Measurements from ENCODE around the gene FBXO42. TPM values are rescaled to one million over a fixed set of nuclear protein-coding genes. Genes with fewer than 3 reads are reported as not detected.

FBXO42 gene
- total and polyA plus RNA-seq, 9 of the 15 experiments (the other 6 are each of a cell fraction or from before 2014, with no cell fraction given) = 7.2 to 24.8 (median 17.4) TPM

DNA sequence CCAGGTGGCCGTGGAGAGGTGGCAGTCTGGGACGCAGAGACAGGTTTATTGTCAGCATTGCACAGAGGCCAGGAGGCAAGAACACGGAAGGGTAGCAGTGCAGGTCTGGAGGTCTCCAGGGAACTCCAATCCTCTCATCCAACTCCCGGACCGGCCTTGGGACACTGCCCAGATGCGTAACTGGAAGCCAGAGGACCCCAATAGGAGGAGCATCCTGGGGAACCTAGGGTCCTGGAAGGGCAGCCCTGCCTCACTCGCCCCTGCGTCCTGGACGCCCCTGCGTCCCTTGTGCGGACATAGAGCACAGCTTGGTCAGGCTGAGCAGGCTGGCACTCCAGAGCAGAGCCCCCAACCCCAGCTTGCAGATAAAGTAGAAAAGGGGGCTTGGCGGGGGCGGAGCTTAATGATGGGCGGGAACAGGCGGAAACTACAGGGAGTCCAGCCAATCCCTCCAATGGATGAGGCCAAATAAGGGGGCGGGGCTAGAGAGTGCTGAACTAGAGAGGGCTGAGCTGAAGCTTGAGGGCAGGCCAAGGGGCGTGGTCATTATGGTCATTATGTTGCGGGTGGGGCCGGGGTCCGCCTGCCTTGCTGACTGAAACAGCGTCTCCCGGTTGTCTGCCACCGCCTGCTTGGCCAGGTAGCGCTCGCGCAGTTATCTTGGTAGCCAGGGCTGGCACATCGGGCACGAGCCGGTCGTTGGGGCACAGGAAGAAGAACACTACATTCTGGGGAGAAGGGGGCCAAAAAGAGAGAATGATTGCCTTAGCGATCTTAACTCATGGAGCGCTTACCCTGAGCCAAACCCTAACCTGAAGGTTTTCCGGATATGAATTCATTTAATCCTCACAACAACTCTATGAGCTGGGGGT lies 136.2 kb downstream of the FBXO42 start (continued):
- TF ChIP-seq, protein P1, sequence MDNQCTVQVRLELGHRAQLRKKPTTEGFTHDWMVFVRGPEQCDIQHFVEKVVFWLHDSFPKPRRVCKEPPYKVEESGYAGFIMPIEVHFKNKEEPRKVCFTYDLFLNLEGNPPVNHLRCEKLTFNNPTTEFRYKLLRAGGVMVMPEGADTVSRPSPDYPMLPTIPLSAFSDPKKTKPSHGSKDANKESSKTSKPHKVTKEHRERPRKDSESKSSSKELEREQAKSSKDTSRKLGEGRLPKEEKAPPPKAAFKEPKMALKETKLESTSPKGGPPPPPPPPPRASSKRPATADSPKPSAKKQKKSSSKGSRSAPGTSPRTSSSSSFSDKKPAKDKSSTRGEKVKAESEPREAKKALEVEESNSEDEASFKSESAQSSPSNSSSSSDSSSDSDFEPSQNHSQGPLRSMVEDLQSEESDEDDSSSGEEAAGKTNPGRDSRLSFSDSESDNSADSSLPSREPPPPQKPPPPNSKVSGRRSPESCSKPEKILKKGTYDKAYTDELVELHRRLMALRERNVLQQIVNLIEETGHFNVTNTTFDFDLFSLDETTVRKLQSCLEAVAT (IDR thresholded peaks at IDR 0.05) = no peak
- TF ChIP-seq HNRNPUL1 (IDR thresholded peaks at IDR 0.05; ENCODE audit: low read length) = no peak
- TF ChIP-seq, protein P2, sequence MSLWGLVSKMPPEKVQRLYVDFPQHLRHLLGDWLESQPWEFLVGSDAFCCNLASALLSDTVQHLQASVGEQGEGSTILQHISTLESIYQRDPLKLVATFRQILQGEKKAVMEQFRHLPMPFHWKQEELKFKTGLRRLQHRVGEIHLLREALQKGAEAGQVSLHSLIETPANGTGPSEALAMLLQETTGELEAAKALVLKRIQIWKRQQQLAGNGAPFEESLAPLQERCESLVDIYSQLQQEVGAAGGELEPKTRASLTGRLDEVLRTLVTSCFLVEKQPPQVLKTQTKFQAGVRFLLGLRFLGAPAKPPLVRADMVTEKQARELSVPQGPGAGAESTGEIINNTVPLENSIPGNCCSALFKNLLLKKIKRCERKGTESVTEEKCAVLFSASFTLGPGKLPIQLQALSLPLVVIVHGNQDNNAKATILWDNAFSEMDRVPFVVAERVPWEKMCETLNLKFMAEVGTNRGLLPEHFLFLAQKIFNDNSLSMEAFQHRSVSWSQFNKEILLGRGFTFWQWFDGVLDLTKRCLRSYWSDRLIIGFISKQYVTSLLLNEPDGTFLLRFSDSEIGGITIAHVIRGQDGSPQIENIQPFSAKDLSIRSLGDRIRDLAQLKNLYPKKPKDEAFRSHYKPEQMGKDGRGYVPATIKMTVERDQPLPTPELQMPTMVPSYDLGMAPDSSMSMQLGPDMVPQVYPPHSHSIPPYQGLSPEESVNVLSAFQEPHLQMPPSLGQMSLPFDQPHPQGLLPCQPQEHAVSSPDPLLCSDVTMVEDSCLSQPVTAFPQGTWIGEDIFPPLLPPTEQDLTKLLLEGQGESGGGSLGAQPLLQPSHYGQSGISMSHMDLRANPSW (CRISPR knock-in tag; IDR thresholded peaks at IDR 0.05) = no peak
- TF ChIP-seq TCF3 (CRISPR knock-in tag; IDR thresholded peaks at IDR 0.05) = 0 out of 2 replicates have a peak, but pooled peaks have one; percentile 17
- TF ChIP-seq ZNF830 (CRISPR knock-in tag; IDR thresholded peaks at IDR 0.05) = no peak
- TF ChIP-seq EGR1 (conservative IDR thresholded peaks at IDR 0.05) = peak; percentile 62
- TF ChIP-seq CBX5 (IDR thresholded peaks at IDR 0.05; ENCODE audit: borderline replicate concordance, low read depth) = no peak
- no peak for TF ChIP-seq RBM14 (IDR thresholded peaks at IDR 0.05; ENCODE audit: borderline replicate concordance, insufficient read depth, low read depth, low read length)
- no peak for TF ChIP-seq ZNF518B (CRISPR knock-in tag; IDR thresholded peaks at IDR 0.05)
- TF ChIP-seq ZNF551 (CRISPR knock-in tag; IDR thresholded peaks at IDR 0.05) = no peak
- peak in 1 of 2 experiments; percentile 9; a peak in 1 of 4 replicates for TF ChIP-seq FOXA3 (CRISPR knock-in tag; conservative IDR thresholded peaks at IDR 0.05 in 1 of 2, IDR thresholded peaks at IDR 0.05 in 1 of 2)
- peak; percentile 52 to 67 for TF ChIP-seq NRF1 (conservative IDR thresholded peaks at IDR 0.05 in 1 of 2, IDR thresholded peaks at IDR 0.05 in 1 of 2)
- peak; percentile 57 for TF ChIP-seq POLR2G (IDR thresholded peaks at IDR 0.05; ENCODE audit: low read depth, low read length)
- 0 out of 2 replicates have a peak, but pooled peaks have one; percentile 50 for TF ChIP-seq SUPT5H (IDR thresholded peaks at IDR 0.05)
- peak; percentile 30; the same call in 1 of the 2 replicates for TF ChIP-seq MAX (CRISPR knock-in tag; IDR thresholded peaks at IDR 0.05)
- TF ChIP-seq, protein P3, sequence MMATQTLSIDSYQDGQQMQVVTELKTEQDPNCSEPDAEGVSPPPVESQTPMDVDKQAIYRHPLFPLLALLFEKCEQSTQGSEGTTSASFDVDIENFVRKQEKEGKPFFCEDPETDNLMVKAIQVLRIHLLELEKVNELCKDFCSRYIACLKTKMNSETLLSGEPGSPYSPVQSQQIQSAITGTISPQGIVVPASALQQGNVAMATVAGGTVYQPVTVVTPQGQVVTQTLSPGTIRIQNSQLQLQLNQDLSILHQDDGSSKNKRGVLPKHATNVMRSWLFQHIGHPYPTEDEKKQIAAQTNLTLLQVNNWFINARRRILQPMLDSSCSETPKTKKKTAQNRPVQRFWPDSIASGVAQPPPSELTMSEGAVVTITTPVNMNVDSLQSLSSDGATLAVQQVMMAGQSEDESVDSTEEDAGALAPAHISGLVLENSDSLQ (IDR thresholded peaks at IDR 0.05) = peak; percentile 94
- TF ChIP-seq POLR2AphosphoS5 (IDR thresholded peaks at IDR 0.05; ENCODE audit: control insufficient read depth, insufficient read depth, low read depth, low read length) = no peak
- no peak for TF ChIP-seq KLF10 (CRISPR knock-in tag; IDR thresholded peaks at IDR 0.05)

All from K562 (cell line).